Heart left ventricle (tissue), 16 donors: ENCODE results near the gene CDK12. TPM values are rescaled to one million over a fixed set of nuclear protein-coding genes. Genes with fewer than 3 reads are reported as not detected.

Experiments used
- ATAC-seq, 4 donors: fragments of 200-7000 bp; cut with Tn5 transposase; one replicate each; pipeline ENCODE4 v1.9.1; 2020 to 2022; ENCODE audit warnings: moderate library complexity in 4 of 4, mild to moderate bottlenecking in 3 of 4, moderate number of reproducible peaks in 1 of 4
- DNase-seq, 5 donors: peaks; one replicate each; pipeline ENCODE4 v3.0.0-alpha.2; 2020
- H3K27ac ChIP-seq, 12 donors: fragments of 200-600 bp; sonication (generic) in 4 of 12; one replicate each; pipeline versions ENCODE4 v1.5.0 to v1.8.0; 2016 to 2022; ENCODE audit warnings: mild to moderate bottlenecking in 2 of 12
- H3K27me3 ChIP-seq, 9 donors: fragments of 200-600 bp; sonication (generic) in 2 of 9; one replicate each; pipeline versions ENCODE4 v1.5.1 to v1.8.0; 2016 to 2022; ENCODE audit warnings: mild to moderate bottlenecking in 3 of 9
- H3K36me3 ChIP-seq, 9 donors: fragments of 200-600 bp; sonication (generic) in 2 of 9; one replicate each; pipeline versions ENCODE4 v1.5.0 to v1.8.0; 2018 to 2022; ENCODE audit warnings: mild to moderate bottlenecking in 2 of 9
- H3K4me1 ChIP-seq, 12 donors: fragments of 200-600 bp; sonication (generic) in 4 of 12; one replicate each; pipeline versions ENCODE4 v1.5.0 to v1.8.0; 2016 to 2022; ENCODE audit warnings: mild to moderate bottlenecking in 3 of 12
- H3K4me3 ChIP-seq, 12 donors: fragments of 200-600 bp; sonication (generic) in 4 of 12; one replicate each; pipeline versions ENCODE4 v1.5.0 to v1.8.0; 2017 to 2022; ENCODE audit warnings: mild to moderate bottlenecking in 9 of 12, moderate library complexity in 4 of 12
- H3K9me3 ChIP-seq, 12 donors: fragments of 200-600 bp; sonication (generic) in 4 of 12; one replicate each; pipeline versions ENCODE4 v1.5.0 to v1.8.0; 2016 to 2022; ENCODE audit warnings: mild to moderate bottlenecking in 1 of 12
- POLR2A ChIP-seq, 2 donors: fragments of 450-650 bp; IDR thresholded peaks; one replicate each; pipeline ENCODE4 v1.6.1; 2017; ENCODE audit warnings: antibody characterized with exemption in 2 of 2, mild to moderate bottlenecking in 2 of 2, moderate library complexity in 2 of 2
- WGBS, 4 donors: extraction: QIAGEN DNeasy Blood & Tissue Kit in 2 of 4; methylation state at CpG; one replicate each; pipeline versions ENCODE4 v1.1.5 to v1.1.7; 2013 to 2018; 5-methylcytosine and 5-hydroxymethylcytosine counted together
- intact Hi-C, 10 donors: fragments of 100-400 bp; cut with DNase I; formaldehyde crosslinking; loops; one replicate each; pipeline versions ENCODE4 v1.11.1 to v1.14.2; 2022
- polyA plus RNA-seq, 2 donors: library from polyadenylated mRNA; stranded (reverse); fragments of 200-250 nt; gene quantifications; one replicate each; pipeline ENCODE4 v1.2.3, GENCODE V29; 2013
- total RNA-seq, 9 donors: library from RNA; depleted of rRNA in 2 of 9; stranded (reverse); fragments of >200 nt in 2 of 9; fragmentation: NEBNext Ultra II Directional in 3 of 9; extraction: Animal tissue kit (Norgen Biotek cat#: 25700) in 3 of 9; gene quantifications; one replicate each; pipeline versions ENCODE4 v1.1.0 to v1.2.4, GENCODE V29; 2016 to 2023
- TF ChIP-seq, protein P1 (sequence below), 12 donors: fragments of 200-600 bp; sonication (generic) in 4 of 12; IDR thresholded peaks; one replicate each; pipeline versions ENCODE4 v1.5.0 to v1.8.0; 2018 to 2022; ENCODE audit warnings: antibody characterized with exemption in 12 of 12, mild to moderate bottlenecking in 5 of 12
- donor health status: ischemic (EF 13 %, LVEDD 7.1; RV severe dilation, severe dysfunction).
- donor health status: healthy with polysubstance abuse.
- donor health status: DM: no; HTN: yes; CAD: no.
- donor health status: DM: no; HTN: no; CAD: no.
- donor health status: ischemic (EF 25% LVEDD 6.9; RV normal size, moderate dysfunction).
- donor health status: ischemic (EF 25% LVEDD 5.7; RV mildly dilated, moderate dysfunction).
- donor health status: healthy.
- donor health status: DM: yes; HTN: yes; CAD: no.
- donor health status: ischemic (EF 35%, LVEDD 5.7; RV mildly dilated, moderate dysfunction).
- donor health status: nonischemic (EF 11% LVEDD 7.7; RV severe dilation, severe dysfunction).
- donor health status: DM: yes; HTN: yes; CAD: no.
- donor health status: PGD.
- donor health status: ischemic (EF 29% LVEDD 5.4; RV normal size, mild dysfunction).
- donor health status: nonischemic (EF 23%, LVEDD 6.1; RV moderate dilation, normal function).

The CDK12 gene
- total and polyA plus RNA-seq, 11 donors = 7.0 to 34.3 (median 18.6) TPM

DNA sequence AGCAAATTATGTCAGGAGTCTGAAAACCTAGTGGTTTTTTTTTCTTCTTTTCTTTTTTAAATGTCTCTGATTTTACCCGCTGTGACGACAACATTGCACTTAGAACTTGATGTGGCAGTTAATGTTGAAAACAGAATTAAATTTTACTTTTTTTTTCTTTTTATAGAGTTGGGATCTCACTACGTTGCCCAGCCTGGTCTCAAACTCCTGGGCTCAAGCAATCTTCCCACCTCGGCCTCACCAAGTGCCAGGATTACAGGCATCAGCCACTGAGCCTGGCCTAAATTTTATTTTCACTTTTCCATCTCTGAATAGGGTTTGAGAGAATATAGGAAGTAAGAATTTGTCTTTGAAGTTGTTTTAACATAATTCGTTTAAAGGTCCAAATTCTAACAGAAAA lies 52.6 kb downstream of the CDK12 start:
- Histone ChIP-seq H3K9me3 (no peaks in the 10 kb centered on the region), H3K4me3 (no peak overlapping the region), H3K36me3 (peaks cover 0 to 100% (median 99%) of the 10 kb centered on the region in 9 donors), H3K27ac (no peak overlapping the region), H3K4me1 (no peaks in the 10 kb centered on the region), H3K27me3 (no peaks in the 10 kb centered on the region)
- no peak for ATAC-seq
- 82 to 95% (median 94%) methylated on average over 5 of the region's 5 CpGs for WGBS, 4 donors
- intact Hi-C loops = no loop called here
- DNase-seq = no peak
- TF ChIP-seq, protein P1, sequence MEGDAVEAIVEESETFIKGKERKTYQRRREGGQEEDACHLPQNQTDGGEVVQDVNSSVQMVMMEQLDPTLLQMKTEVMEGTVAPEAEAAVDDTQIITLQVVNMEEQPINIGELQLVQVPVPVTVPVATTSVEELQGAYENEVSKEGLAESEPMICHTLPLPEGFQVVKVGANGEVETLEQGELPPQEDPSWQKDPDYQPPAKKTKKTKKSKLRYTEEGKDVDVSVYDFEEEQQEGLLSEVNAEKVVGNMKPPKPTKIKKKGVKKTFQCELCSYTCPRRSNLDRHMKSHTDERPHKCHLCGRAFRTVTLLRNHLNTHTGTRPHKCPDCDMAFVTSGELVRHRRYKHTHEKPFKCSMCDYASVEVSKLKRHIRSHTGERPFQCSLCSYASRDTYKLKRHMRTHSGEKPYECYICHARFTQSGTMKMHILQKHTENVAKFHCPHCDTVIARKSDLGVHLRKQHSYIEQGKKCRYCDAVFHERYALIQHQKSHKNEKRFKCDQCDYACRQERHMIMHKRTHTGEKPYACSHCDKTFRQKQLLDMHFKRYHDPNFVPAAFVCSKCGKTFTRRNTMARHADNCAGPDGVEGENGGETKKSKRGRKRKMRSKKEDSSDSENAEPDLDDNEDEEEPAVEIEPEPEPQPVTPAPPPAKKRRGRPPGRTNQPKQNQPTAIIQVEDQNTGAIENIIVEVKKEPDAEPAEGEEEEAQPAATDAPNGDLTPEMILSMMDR (IDR thresholded peaks at IDR 0.05) = no peak
- TF ChIP-seq POLR2A (IDR thresholded peaks at IDR 0.05) = no peak

DNA sequence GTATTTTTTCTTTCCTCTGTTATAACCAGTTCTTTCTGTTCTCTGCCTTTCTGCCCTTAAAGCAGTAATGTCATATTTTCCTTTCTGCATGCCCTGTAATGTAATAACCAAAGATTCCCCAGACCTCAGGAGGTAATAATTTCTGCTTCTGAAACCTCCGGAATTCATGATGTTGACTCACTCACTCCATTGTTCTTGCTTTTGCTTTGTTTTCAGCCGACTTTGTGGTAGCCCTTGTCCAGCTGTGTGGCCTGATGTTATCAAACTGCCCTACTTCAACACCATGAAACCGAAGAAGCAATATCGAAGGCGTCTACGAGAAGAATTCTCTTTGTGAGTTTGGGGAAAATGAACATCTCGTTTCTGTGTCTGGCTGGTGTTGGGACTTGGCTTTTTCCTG lies 55.9 kb downstream of the CDK12 start:
- H3K4me3 ChIP-seq = no peak overlapping the region
- H3K27me3 ChIP-seq = no peaks in the 10 kb centered on the region
- DNase-seq (no peak), ATAC-seq (no peak)
- 79 to 84% (median 80%) methylated on average over 7 of the region's 7 CpGs for WGBS, 4 donors
- TF ChIP-seq, protein P1 (IDR thresholded peaks at IDR 0.05) = no peak
- intact Hi-C loops = no loop called here
- H3K27ac ChIP-seq = no peak overlapping the region
- H3K36me3 ChIP-seq = peaks cover 0 to 100% (median 100%) of the 10 kb centered on the region in 9 donors
- H3K9me3 ChIP-seq = no peaks in the 10 kb centered on the region
- no peaks in the 10 kb centered on the region for H3K4me1 ChIP-seq

DNA sequence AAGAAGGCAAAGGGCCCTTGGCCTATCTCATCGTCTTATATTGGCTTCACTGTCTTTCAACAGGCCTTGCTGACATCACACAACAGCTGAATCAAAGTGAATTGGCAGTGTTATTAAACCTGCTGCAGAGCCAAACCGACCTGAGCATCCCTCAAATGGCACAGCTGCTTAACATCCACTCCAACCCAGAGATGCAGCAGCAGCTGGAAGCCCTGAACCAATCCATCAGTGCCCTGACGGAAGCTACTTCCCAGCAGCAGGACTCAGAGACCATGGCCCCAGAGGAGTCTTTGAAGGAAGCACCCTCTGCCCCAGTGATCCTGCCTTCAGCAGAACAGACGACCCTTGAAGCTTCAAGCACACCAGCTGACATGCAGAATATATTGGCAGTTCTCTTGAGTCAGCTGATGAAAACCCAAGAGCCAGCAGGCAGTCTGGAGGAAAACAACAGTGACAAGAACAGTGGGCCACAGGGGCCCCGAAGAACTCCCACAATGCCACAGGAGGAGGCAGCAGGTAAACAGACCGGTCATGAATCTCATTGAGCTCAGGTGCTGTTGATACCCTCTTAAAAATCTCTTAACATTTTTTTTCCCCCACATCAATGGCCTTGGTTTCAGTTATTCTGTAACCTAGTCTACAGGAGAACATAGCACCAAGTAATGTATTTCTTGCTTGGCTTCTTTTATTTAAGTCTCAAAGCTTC lies 64.7 kb downstream of the CDK12 start:
- WGBS, 4 donors = 49 to 69% (median 59%) methylated on average over 6 of the region's 6 CpGs
- no peak for TF ChIP-seq POLR2A (IDR thresholded peaks at IDR 0.05)
- TF ChIP-seq, protein P1 (IDR thresholded peaks at IDR 0.05) = no peak

DNA sequence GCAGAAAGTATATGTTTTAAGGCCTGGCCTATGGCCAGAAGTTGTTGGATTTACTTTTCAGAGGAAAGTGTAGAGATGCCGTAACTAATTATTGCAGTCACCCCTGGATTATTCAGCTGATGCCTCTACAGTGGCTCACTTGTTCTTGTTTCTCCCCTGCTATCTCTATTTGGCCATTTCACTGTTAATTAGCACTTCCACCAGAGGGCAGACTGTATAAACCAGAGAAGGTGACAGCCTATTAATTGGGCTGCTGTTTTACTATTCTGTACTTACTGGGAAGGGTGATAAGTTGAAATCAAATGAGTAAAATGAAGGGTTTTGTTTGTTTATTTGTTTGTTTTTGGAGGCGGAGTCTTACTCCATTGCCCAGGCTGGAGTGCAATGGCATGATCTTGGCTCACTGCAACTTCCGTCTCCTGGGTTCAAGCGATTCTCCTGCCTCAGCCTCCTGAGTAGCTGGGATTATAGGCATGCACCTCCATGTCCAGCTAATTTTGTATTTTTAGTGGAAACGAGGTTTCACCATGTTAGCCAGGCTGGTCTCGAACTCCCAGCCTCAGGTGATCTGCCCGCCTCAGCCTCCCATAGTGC lies 66.0 kb downstream of the CDK12 start:
- Histone ChIP-seq H3K27me3 (no peaks in the 10 kb centered on the region), H3K9me3 (no peaks in the 10 kb centered on the region), H3K36me3 (peaks cover 3 to 100% (median 96%) of the 10 kb centered on the region in 9 donors), H3K4me1 (peaks cover 0 to 14% (median under 1%) of the 10 kb centered on the region in 12 donors), H3K4me3 (no peak overlapping the region), H3K27ac (no peak overlapping the region)
- peak in 2 of 4 donors; percentile 36 to 49 for ATAC-seq
- TF ChIP-seq, protein P1 (IDR thresholded peaks at IDR 0.05) = peak; percentile 19 to 58 (median 40)
- no peak for TF ChIP-seq POLR2A (IDR thresholded peaks at IDR 0.05)
- intact Hi-C loops = loop anchor here in 3 of 10 donors (5.0 to 10.0 kb wide), 2 partner anchors 93 to 95 kb away; no protein-coding TSS in a partner anchor
- no peak for DNase-seq
- 91 to 96% (median 92%) methylated on average over 7 of the region's 7 CpGs for WGBS, 4 donors

More for the DNA sequence above, 64.7 kb downstream of the CDK12 start:
- Histone ChIP-seq H3K9me3 (no peaks in the 10 kb centered on the region), H3K27me3 (no peaks in the 10 kb centered on the region), H3K4me3 (no peak overlapping the region), H3K27ac (no peak overlapping the region), H3K4me1 (peaks cover 0 to 12% (median 0%) of the 10 kb centered on the region in 12 donors), H3K36me3 (peaks cover 3 to 100% (median 99%) of the 10 kb centered on the region in 9 donors)
- intact Hi-C loops = loop anchor here in 3 of 10 donors (5.0 to 10.0 kb wide), 2 partner anchors 91 to 96 kb away; no protein-coding TSS in a partner anchor
- ATAC-seq (no peak), DNase-seq (no peak)
